GM18861 (cell line): ENCODE results near the gene TMEM120B.
"Not testable (repeated sequence)": the region's sequence is repeated elsewhere in the genome, so short reads cannot be mapped to it uniquely, and the experiment has no call there.

Experiments
- ATAC-seq: cut with Tn5 transposase; IDR thresholded peaks from one replicate; pipeline ENCODE4 v1.9.1; 2021; ENCODE audit not compliant: unreplicated experiment

Gene TMEM120B

GRCh38 chr12:121708313-121709063 lies 4.1 kb upstream of the TMEM120B start:
- ATAC-seq, result no peak

DNA sequence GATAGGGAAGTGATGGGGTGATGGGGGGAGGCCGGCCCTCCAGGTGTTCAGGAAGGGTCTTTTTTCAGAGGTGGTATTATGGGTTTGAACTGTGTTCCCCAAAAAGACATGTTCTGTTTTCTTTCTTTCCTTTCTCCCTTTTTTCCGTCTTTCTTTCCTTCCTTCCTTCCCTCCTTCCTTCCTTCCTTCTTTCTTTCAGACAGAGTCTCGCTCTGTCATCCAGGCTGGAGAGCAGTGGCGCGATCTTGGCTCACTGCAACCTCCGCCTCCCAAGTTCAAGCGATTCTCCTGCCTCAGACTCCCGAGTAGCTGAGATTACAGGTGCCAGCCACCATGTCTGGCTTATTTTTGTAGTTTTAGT lies 3.5 kb upstream of the TMEM120B start:
- ATAC-seq, result not testable (repeated sequence)

DNA sequence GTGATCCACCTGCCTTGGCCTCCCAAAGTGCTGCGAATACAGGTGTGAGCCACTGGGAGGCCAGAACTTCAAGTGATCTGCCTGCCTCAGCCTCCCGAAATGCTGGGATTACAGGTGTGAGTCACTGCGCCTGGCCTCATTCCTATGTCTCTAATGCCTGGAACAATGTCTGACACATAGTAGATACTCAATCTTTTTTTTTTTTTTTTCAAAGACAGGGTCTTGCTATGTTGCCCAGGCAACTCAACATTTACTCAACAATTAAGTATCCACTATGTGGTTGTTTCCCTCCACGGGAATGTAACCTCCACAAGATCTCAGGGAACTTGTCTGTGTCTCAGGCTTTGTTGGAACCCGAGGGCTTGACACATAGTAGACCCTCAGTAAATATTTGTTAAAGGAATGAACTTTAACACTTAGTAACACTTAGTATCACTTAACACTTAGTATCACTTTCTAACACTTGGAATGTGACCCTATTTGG lies 3.0 kb upstream of the TMEM120B start:
- no peak for ATAC-seq

DNA sequence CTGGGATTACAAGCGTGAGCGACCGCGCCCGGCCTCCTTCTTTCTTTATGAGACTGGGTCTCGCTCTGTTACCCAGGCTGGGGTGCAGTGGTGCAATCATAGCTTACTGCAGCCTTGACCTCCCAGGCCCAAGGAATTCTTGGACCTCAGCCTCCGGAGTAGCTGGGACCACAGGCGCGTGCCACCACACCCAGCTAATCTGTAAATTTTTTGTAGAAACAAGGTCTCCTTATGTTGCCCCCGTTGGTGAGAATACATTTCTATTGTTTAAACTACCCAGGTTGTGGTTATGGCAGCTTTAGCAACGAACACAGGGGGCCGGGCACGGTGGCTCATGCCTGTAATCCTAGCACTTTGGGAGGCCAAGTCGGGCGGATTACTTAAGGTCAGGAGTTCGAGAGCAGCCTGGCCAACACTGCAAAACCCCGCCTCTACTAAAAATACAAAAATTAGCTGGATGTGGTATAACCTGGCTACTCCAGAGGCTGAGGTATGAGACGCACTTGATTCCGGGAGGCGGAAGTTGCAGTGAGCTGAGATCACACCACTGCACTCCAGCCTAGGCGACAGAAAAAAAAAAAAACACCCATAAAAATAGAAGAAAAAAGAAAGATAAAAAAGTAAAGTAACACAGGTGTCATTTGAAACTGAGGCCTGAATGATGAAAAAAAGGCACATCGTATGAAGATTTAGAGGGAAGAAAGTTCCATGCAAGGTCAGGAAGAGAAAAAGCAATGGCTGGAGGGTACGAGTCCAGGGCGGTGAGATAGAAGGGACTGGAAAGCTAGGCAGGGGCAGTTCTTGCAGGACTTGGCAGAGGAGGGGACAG lies 977 bp upstream of the TMEM120B start:
- ATAC-seq, result no peak

DNA sequence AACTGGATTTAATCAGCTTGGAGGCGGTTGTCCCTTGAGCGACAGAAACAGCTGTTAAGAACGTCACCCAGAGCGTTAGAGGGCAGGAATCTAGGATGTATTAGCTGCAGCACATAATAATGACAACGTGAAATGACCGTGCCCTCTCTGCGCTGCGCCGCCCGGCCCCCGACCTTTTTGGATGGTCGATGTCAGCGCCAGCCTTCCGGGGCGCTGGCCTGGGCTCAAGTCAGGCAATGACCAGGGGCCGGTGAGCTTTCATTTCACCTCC lies 427 bp upstream of the TMEM120B start:
- peak; percentile 10 for ATAC-seq

DNA sequence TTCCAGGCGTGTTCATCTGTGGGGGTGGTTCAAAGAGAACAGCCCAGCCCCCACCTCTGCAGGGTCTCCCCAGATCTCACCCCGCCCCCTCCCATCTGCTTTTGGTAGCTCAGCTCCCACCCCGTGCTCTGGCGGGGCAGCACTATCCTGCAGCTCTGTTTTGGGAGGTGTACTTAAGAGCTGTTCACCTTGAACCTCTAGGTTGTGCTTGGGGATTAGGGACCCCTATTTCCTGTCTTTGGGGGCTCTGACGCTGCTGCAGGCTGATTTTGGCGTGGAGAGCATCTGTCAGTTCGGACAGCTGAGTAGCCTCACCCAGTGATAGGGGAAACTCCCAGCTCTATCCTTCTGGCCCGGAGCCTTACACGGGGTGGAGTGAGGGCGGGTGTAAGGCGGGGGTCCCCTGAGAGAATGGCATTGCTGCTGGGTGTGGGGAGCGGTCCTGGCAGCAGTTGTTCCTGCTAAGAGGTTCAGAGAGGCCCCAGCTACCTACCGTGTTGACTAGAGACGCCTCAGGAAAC lies 765 bp downstream of the TMEM120B start:
- no peak for ATAC-seq

DNA sequence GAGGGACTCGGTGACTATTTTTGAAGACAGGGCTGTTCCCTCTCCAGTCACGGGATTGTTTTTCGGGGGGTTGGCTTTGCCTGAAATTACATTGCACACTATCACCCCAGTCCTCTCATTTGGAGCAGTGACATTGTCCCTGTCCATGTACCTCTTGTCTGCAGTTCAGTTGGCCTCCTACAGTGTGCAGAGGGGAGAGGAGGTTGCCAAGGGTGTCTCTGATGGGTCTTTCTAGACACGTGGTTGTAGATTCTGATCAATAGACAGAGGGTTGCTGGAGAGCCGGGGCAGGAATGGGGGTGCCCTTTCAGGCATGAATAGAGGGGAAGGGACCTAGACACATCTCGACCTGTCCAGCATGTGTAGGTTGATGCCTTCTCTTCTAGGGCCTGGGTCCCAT lies 1.2 kb downstream of the TMEM120B start:
- ATAC-seq, result no peak

DNA sequence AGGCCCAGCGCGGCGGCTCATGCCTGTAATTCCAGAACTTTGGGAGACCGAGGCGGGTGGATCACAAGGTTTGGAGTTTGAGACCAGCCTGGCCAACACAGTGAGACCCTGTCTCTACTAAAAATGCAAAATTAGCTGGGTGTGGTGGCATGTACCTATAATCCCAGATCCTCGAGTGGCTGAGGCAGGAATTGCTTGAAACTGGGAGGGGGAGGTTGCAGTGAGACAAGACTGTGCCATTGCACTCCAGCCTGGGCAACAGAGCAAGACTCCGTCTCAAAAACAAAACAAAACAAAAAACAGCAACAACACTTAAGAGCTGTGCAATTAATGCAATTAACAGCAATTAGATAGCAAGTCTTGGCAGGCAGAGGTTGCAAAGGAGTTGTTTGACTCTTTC lies 2.5 kb downstream of the TMEM120B start:
- not testable (repeated sequence) for ATAC-seq

DNA sequence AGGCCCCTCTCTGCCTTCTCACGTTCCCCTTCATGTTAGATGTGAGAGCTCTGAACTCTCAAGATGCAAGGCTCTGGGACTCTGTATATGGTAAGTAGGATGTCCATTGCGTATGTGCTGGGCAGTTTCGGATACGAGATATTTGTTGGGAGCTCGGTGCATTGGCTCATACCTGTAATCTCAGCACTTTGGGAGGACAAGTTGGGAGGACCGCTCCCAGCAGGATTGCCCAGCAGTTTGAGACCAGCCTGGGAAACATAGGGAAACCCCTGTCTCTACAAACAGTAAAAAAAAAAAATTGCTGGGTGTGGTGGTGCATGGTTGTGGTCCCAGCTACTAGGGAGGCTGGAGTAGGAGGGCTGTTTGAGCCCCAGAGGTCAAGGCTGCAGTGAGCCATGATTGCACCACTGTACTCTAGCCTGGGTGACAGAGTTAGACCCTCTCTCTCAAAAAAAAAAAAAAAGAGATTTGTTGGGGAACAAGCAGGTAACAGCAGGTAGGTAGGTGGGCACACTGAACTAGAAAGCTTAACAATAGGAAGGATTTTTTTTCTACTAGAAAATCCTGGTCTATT lies 3.4 kb downstream of the TMEM120B start:
- no peak for ATAC-seq

DNA sequence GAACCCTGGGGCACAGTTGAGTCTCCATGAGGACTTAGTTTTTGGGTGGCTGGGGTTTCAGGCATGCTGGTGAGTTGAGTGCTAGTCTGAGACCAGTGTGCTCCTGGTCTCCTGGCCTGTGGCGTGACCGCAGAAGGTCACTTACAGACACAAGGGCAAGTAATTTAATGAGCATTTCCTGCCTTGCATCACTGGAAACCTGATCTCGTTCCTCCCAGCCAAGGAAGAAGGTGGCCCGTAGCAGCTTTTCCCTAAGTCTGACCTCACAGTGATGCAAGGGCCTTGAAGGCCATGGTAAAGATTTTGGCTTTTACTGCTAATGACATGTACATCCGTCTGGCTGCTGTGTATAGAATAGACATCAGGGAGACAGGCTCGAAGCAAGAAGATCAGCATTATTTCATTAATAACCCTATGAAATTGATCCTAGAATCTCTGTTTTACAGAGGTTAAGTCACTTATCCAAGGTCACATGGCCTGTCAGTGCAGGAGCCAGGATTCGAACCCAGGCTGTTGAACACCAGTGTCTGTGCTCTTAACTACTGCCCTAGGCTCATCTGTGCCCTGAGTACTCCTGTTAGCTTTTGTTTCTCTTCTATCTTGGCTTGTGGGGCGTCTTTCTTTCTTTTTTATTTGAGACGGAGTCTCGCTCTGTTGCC lies 4.6 kb downstream of the TMEM120B start:
- ATAC-seq, result no peak

DNA sequence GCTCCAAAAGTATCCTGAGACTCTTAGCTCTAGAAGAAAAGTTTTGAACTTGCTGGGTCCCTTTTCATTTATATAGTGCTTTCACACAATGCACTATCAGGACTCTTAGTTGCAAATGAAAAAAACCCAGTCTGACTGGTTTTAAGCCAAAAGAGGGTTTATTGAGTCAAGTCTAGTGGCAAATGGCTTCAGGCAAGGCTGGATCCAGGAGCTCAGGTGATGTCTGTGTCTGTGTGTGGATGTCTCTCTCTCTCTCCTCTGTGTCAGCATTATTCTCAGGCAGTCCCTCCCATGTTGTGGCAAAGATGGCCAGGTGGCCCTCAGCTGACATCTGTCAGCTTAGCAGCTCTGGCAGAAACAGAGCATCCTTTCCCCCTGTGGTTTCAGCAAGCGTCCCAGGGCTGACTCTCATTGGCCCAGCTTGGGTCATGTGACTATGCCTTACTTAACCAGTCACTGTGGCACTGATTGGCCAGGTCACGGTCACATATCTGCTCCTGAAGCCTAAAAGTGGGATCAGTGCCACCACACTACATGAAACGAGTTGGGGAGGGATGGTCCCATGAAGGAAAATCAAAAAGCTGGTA lies 6.2 kb downstream of the TMEM120B start:
- ATAC-seq, result no peak

DNA sequence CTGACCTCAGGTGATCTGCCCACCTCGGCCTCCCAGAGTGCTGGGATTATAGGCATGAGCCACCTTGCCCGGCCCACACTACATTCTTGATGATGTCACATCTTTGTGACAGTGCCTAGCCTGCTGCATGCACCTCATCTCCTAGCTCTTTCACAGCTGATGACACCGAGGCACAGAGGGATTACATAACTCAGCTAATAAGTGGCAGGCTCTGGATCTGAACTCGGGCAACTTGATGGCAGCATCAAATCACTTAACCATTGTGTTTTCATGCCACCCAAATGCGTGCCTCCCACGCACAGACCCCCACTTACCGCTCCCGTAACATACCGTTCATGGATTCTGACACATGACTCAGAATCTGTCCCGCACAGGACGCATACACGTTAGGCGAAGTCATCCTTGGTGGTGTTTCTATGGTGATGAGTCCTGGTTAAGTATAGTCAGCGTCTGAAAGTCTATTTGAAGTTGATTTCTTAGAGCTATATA lies 7.4 kb downstream of the TMEM120B start:
- ATAC-seq, result no peak

- no peak for ATAC-seq
Observed at GRCh38 chr12:121720762-121721161, 8.2 kb downstream of the TMEM120B start.

GRCh38 chr12:121722511-121722910 lies 10.0 kb downstream of the TMEM120B start:
- ATAC-seq, result no peak

DNA sequence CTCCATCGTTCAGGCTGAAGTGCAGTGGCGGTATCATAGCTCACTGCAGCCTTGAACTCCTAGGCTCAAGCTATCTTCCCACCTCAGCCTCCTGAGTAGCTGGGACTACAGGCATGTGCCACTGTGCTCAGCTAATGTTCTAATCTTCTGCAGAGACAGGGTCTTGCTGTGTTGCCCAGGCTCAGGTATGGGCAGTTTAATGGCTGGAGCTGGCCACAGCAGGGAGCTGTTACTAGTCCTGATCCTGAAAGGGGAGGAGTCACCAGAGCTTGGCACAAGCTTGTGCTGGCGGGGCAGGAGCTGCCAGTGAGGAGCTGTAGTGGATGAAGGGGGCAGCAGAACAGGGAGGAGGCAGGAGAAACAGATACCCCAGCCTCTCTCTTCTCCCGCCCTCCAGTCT lies 10.6 kb downstream of the TMEM120B start:
- ATAC-seq, result no peak

- no peak for ATAC-seq
Observed at GRCh38 chr12:121724925-121725324, 12.4 kb downstream of the TMEM120B start.

GRCh38 chr12:121725423-121725822 lies 12.9 kb downstream of the TMEM120B start:
- ATAC-seq, result no peak

DNA sequence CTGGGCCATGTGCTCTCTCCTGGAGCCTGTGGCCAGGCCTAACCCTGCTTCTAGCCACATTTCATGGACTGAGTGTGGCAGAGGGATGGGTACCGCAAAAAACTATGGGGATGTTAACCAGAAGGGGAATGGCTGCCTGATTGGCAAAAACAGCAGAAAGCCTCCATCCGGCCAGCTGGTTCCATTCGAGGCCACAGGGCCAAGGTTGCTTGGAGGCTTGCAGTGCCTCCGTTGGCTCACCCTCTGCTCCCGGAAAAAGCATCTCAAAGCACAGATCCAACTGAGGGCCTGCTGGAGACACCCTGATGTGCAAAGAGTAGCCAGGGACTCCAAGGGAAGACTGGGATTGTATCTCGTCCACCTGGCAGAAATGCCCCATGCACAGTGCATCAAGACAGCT lies 16.5 kb downstream of the TMEM120B start:
- ATAC-seq, result no peak

DNA sequence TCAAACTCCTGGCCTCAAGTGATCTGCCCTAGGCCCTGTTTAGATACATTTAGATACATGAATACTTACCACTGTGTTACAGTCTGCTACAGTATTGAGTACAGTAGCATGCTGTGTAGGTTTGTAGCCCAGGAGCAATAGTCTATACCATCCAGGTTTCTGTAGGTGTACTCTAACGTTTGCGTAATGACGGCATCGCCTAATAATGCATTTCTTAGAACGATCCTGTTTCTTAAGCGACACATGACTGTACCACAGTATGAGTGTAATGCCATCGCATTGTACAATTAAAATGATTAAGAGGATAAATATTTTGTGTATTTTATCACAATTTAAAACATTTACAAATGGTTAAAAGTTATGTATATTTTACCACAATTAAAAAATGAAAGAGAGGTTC lies 18.9 kb downstream of the TMEM120B start:
- no peak for ATAC-seq

- no peak for ATAC-seq
Observed at GRCh38 chr12:121733849-121734248, 21.3 kb downstream of the TMEM120B start.

- ATAC-seq, result no peak
Observed at GRCh38 chr12:121738340-121738858, 25.8 kb downstream of the TMEM120B start.
